Endothelial cell of umbilical vein (primary cell): Measurements from ENCODE around the gene EFEMP1. TPM values are rescaled to one million over a fixed set of nuclear protein-coding genes. Genes with fewer than 3 reads are reported as not detected.

Experiments
- BruUV-seq: library from RNA; stranded (reverse); fragments of 400-500 nt; replicated peaks from 2 replicates; lab custom pipeline; 2021; lab: Mats Ljungman, UMichigan
- CTCF ChIA-PET: fragments of 300-600, 350-600 bp; sonication (Branson Sonifier 250); formaldehyde crosslinking; loops from one replicate; lab custom pipeline; 2021; ENCODE audit warnings: antibody characterized with exemption, inconsistent platforms; lab: Charles Lee
- POLR2A ChIA-PET: fragments of 300-600, 350-600 bp; sonication (Branson Sonifier 250); formaldehyde crosslinking; loops from one replicate; lab custom pipeline; 2021; ENCODE audit warnings: antibody characterized with exemption, inconsistent platforms; lab: Charles Lee
- DNase-seq: peaks from one replicate; pipeline ENCODE4 v3.0.0-alpha.2; 2011; ENCODE audit warnings: low read depth, low spot score
- FAIRE-seq: peaks from 2 replicates; lab custom pipeline; 2011; peaks lifted over from hg19 to GRCh38; lab: Jason Lieb, UNC
- H2AFZ ChIP-seq: 2 replicates; pipeline ENCODE4 v1.6.0; 2012; ENCODE audit warnings: low read depth, low read length, control low read depth, inconsistent platforms
- H3K27ac ChIP-seq: 2 replicates; pipeline ENCODE4 v1.5.1; 2011; ENCODE audit warnings: low read depth, mild to moderate bottlenecking, control low read depth, low read length, moderate library complexity; ENCODE audit not compliant: insufficient read depth
- H3K27me3 ChIP-seq, 2 experiments: 2 replicates each; pipeline versions ENCODE4 v1.6.0 to v1.6.1; 2011; ENCODE audit warnings: low read length in 2 of 2, mixed read lengths in 1 of 2; ENCODE audit not compliant: control insufficient read depth in 2 of 2, insufficient read depth in 2 of 2
- H3K36me3 ChIP-seq, 2 experiments: 2 replicates in 1 of 2; 3 replicates in 1 of 2; pipeline ENCODE4 v1.5.1; 2011; ENCODE audit warnings: low read length in 2 of 2, mild to moderate bottlenecking in 1 of 2, moderate library complexity in 1 of 2; ENCODE audit not compliant: control insufficient read depth in 2 of 2, insufficient read depth in 2 of 2; ENCODE audit errors: extremely low read depth in 1 of 2
- H3K4me1 ChIP-seq: 3 replicates; pipeline ENCODE4 v1.5.1; 2011; ENCODE audit warnings: mild to moderate bottlenecking, low read length; ENCODE audit not compliant: control insufficient read depth, insufficient read depth; ENCODE audit errors: extremely low read depth
- H3K4me2 ChIP-seq: 2 replicates; pipeline ENCODE4 v1.6.1; 2011; ENCODE audit warnings: low read length, control low read depth, mixed read lengths; ENCODE audit not compliant: insufficient read depth
- H3K4me3 ChIP-seq, 3 experiments: fragments of 200-600 bp in 1 of 3; sonication (generic), shearing (Covaris generic) in 1 of 3; replicated peaks in 1 of 3; 2 replicates each; pipeline ENCODE4 v1.5.1; 2011 to 2016; ENCODE audit warnings: control low read depth in 3 of 3, low read length in 3 of 3, mild to moderate bottlenecking in 2 of 3, inconsistent platforms in 1 of 3, low read depth in 1 of 3, moderate library complexity in 1 of 3; ENCODE audit not compliant: insufficient read depth in 1 of 3
- H3K79me2 ChIP-seq: 2 replicates; pipeline ENCODE4 v1.6.0; 2012; ENCODE audit warnings: low read length, inconsistent platforms; ENCODE audit not compliant: control insufficient read depth, insufficient read depth
- H3K9ac ChIP-seq: replicated peaks from 2 replicates; pipeline ENCODE3; 2011; ENCODE audit warnings: low read length, control low read depth; ENCODE audit not compliant: insufficient read depth; ENCODE audit errors: extremely low read depth
- H3K9me1 ChIP-seq: replicated peaks from 3 replicates; pipeline ENCODE4 v1.6.0; 2011; ENCODE audit warnings: mild to moderate bottlenecking, low read length; ENCODE audit not compliant: control insufficient read depth, insufficient read depth; ENCODE audit errors: extremely low read depth
- H3K9me3 ChIP-seq: replicated peaks from 2 replicates; pipeline ENCODE4 v1.5.1; 2012; ENCODE audit warnings: low read length, inconsistent platforms; ENCODE audit not compliant: control insufficient read depth, insufficient read depth
- H4K20me1 ChIP-seq: replicated peaks from 2 replicates; pipeline ENCODE3; 2011; ENCODE audit warnings: mild to moderate bottlenecking, low read length; ENCODE audit not compliant: control insufficient read depth, insufficient read depth; ENCODE audit errors: extremely low read depth
- EZH2 ChIP-seq: IDR thresholded peaks from 2 replicates; pipeline ENCODE4 v1.6.1; 2012; ENCODE audit warnings: borderline replicate concordance, low read depth, mild to moderate bottlenecking, moderate library complexity, low read length, inconsistent platforms; ENCODE audit not compliant: severe bottlenecking
- FOS ChIP-seq: IDR thresholded peaks from 2 replicates; pipeline ENCODE4 v1.6.1; 2011; ENCODE audit warnings: mild to moderate bottlenecking, low read length, moderate library complexity, borderline replicate concordance; ENCODE audit not compliant: insufficient read depth
- GATA2 ChIP-seq: IDR thresholded peaks from 2 replicates; pipeline ENCODE4 v1.7.0; 2011; ENCODE audit warnings: low read depth, mild to moderate bottlenecking, moderate library complexity, mixed read lengths, low read length; ENCODE audit not compliant: insufficient read length, insufficient read depth
- JUN ChIP-seq: IDR thresholded peaks from 2 replicates; pipeline ENCODE4 v1.6.1; 2011; ENCODE audit warnings: borderline replicate concordance, low read depth; ENCODE audit not compliant: insufficient read length, insufficient read depth
- MYC ChIP-seq: IDR thresholded peaks from one replicate; pipeline ENCODE4 v1.6.1; 2011; ENCODE audit warnings: mild to moderate bottlenecking, low read depth, low read length
- POLR2A ChIP-seq: IDR thresholded peaks from 2 replicates; pipeline ENCODE4 v1.6.1; 2012; ENCODE audit warnings: low read depth, mild to moderate bottlenecking, control low read depth, low read length
- POLR2AphosphoS5 ChIP-seq: IDR thresholded peaks from 2 replicates; pipeline ENCODE4 v1.6.1; 2012; ENCODE audit warnings: low read depth, mild to moderate bottlenecking, control low read depth, low read length, moderate library complexity; ENCODE audit not compliant: insufficient read depth
- dilution Hi-C: fragments of 300-500 bp; cut with MboI; formaldehyde crosslinking; loops from one replicate; pipeline ENCODE4 v1.15.0; 2019; ENCODE audit warnings: low sequenced_read_pairs; ENCODE audit not compliant: extremely low pct_ligation_motif_present
- intact Hi-C: fragments of 100-400 bp; cut with micrococcal nuclease; formaldehyde crosslinking; loops from one replicate; pipeline ENCODE4 v1.10.0; 2022
- polyA plus RNA-seq, 4 experiments: library from polyadenylated mRNA; depleted of rRNA in 3 of 4; stranded (reverse) in 3 of 4; unstranded in 1 of 4; fragments of >200 nt; gene quantifications; 2 replicates each; pipeline versions ENCODE4 v1.2.1 to v1.2.3, GENCODE V29; 2011 to 2012; ENCODE audit warnings: missing spikeins in 1 of 4
- total RNA-seq: library from RNA; stranded (reverse); gene quantifications from 2 replicates; pipeline ENCODE4 v1.2.3, GENCODE V29; 2021
- TF ChIP-seq, protein P1 (sequence below): IDR thresholded peaks from 2 replicates; pipeline ENCODE4 v1.6.1; 2011; ENCODE audit not compliant: insufficient read depth, insufficient read length
- TF ChIP-seq, protein P2 (sequence below), 2 donors: IDR thresholded peaks; 1 replicate in 1 of 2; 2 replicates in 1 of 2; pipeline ENCODE4 v1.5.1; 2011; ENCODE audit warnings: low read length in 2 of 2, mild to moderate bottlenecking in 2 of 2, moderate library complexity in 2 of 2, control low read depth in 1 of 2, inconsistent platforms in 1 of 2, low read depth in 1 of 2; ENCODE audit not compliant: insufficient read depth in 1 of 2; ENCODE audit errors: extremely low read depth in 1 of 2

EFEMP1 gene
- total and polyA plus RNA-seq, 2 donors (not counting 3 experiments of a cell fraction or from before 2014, with no cell fraction given): 2,981 to 11,813 TPM

DNA sequence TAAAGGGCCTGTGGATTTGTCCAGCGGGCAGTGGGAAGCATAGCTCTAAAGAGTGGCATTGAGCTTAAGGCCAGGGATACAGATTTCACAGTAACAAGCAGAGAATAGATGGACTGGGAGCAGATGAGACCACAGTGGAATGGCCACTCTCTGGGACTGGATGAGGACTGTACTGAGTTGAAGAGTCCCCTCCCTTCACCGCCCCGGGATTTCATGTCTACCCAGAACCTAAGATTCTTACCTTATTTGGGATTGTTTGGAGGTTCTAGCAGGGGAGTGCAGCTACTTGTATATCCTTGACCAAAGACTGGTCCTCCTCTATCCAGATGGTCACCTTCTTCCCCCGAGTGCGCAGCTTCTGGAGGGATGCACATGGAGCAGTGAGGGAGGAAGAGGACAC is 28.0 kb upstream of the EFEMP1 start:
- H3K9ac ChIP-seq: no peak overlapping the region
- no peaks in the 10 kb centered on the region for H3K27me3 ChIP-seq
- DNase-seq: no peak
- H3K79me2 ChIP-seq: no peaks in the 10 kb centered on the region
- intact Hi-C loops: no loop called here
- POLR2A ChIA-PET: no interaction called here
- no peaks in the 10 kb centered on the region for H3K4me1 ChIP-seq
- no peak overlapping the region for H2AFZ ChIP-seq
- FAIRE-seq: no peak
- no peaks in the 10 kb centered on the region for H4K20me1 ChIP-seq
- no peak overlapping the region for H3K4me2 ChIP-seq
- CTCF ChIA-PET: interaction anchor here (0.6 to 1.0 kb wide), 2 partner anchors 10 to 180 kb away, joined by 3 to 4 read pairs; no protein-coding TSS in a partner anchor
- BruUV-seq: no TSS peak
- H3K9me3 ChIP-seq: no peaks in the 10 kb centered on the region
- H3K27ac ChIP-seq: no peak overlapping the region
- TF ChIP-seq MYC: no peak
- TF ChIP-seq EZH2: no peak
- TF ChIP-seq FOS: no peak
- no peak for TF ChIP-seq JUN
- TF ChIP-seq POLR2A: no peak
- TF ChIP-seq POLR2AphosphoS5: no peak
- TF ChIP-seq GATA2: no peak
- TF ChIP-seq, protein P1, sequence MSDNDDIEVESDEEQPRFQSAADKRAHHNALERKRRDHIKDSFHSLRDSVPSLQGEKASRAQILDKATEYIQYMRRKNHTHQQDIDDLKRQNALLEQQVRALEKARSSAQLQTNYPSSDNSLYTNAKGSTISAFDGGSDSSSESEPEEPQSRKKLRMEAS: no peak
- TF ChIP-seq, protein P2, sequence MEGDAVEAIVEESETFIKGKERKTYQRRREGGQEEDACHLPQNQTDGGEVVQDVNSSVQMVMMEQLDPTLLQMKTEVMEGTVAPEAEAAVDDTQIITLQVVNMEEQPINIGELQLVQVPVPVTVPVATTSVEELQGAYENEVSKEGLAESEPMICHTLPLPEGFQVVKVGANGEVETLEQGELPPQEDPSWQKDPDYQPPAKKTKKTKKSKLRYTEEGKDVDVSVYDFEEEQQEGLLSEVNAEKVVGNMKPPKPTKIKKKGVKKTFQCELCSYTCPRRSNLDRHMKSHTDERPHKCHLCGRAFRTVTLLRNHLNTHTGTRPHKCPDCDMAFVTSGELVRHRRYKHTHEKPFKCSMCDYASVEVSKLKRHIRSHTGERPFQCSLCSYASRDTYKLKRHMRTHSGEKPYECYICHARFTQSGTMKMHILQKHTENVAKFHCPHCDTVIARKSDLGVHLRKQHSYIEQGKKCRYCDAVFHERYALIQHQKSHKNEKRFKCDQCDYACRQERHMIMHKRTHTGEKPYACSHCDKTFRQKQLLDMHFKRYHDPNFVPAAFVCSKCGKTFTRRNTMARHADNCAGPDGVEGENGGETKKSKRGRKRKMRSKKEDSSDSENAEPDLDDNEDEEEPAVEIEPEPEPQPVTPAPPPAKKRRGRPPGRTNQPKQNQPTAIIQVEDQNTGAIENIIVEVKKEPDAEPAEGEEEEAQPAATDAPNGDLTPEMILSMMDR (IDR thresholded peaks at IDR 0.05; ENCODE audit: extremely low read depth in 1 of 2, insufficient read depth in 1 of 2, low read depth in 1 of 2, low read length in 2 of 2): no peak
- dilution Hi-C loops: no loop called here
- no peaks in the 10 kb centered on the region for H3K9me1 ChIP-seq
- H3K36me3 ChIP-seq: no peaks in the 10 kb centered on the region
- no peak overlapping the region for H3K4me3 ChIP-seq
